HG02870 (cell line): ENCODE results near the gene ADARB2.
"Not testable (repeated sequence)": the region's sequence is repeated elsewhere in the genome, so short reads cannot be mapped to it uniquely, and the experiment has no call there.

Source experiments
- ATAC-seq: cut with Tn5 transposase; IDR thresholded peaks from one replicate; pipeline ENCODE4 v1.9.1; 2021; ENCODE audit warnings: mild to moderate bottlenecking, moderate library complexity; ENCODE audit not compliant: unreplicated experiment

The ADARB2 gene

GRCh38 chr10:1344408-1344807, 392.9 kb downstream of the ADARB2 start:
- ATAC-seq = no peak

GRCh38 chr10:1343176-1343575, 394.1 kb downstream of the ADARB2 start:
- ATAC-seq = no peak

GRCh38 chr10:1341052-1341451, 396.3 kb downstream of the ADARB2 start:
- ATAC-seq = not testable (repeated sequence)

- ATAC-seq = no peak
These were observed 397.9 kb downstream of the ADARB2 start for GRCh38 chr10:1339396-1339795.

GRCh38 chr10:1335642-1336041, 401.7 kb downstream of the ADARB2 start:
- no peak for ATAC-seq

GRCh38 chr10:1333981-1334380, 403.3 kb downstream of the ADARB2 start:
- ATAC-seq = no peak

GRCh38 chr10:1331560-1331959, 405.8 kb downstream of the ADARB2 start:
- no peak for ATAC-seq

- ATAC-seq = no peak
These were observed 407.7 kb downstream of the ADARB2 start for GRCh38 chr10:1329622-1330021.

- ATAC-seq = no peak
These were observed 408.2 kb downstream of the ADARB2 start for GRCh38 chr10:1328981-1329614.

- ATAC-seq = no peak
These were observed 409.0 kb downstream of the ADARB2 start for GRCh38 chr10:1328161-1328823.

- ATAC-seq = no peak
These were observed 409.6 kb downstream of the ADARB2 start for GRCh38 chr10:1327759-1328158.

- not testable (repeated sequence) for ATAC-seq
These were observed 410.8 kb downstream of the ADARB2 start for GRCh38 chr10:1326514-1326913.

GRCh38 chr10:1324903-1325302, 412.4 kb downstream of the ADARB2 start:
- no peak for ATAC-seq

GRCh38 chr10:1323951-1324350, 413.4 kb downstream of the ADARB2 start:
- ATAC-seq = peak; percentile 90

GRCh38 chr10:1320739-1321320, 416.5 kb downstream of the ADARB2 start:
- ATAC-seq = no peak

- no peak for ATAC-seq
These were observed 420.5 kb downstream of the ADARB2 start for GRCh38 chr10:1316809-1317143.

GRCh38 chr10:1316121-1316808, 421.1 kb downstream of the ADARB2 start:
- no peak for ATAC-seq

- no peak for ATAC-seq
These were observed 422.1 kb downstream of the ADARB2 start for GRCh38 chr10:1315178-1315577.

GRCh38 chr10:1311726-1312125, 425.6 kb downstream of the ADARB2 start:
- ATAC-seq = no peak

- ATAC-seq = no peak
These were observed 427.0 kb downstream of the ADARB2 start for GRCh38 chr10:1310271-1310789.

- no peak for ATAC-seq
These were observed 427.6 kb downstream of the ADARB2 start for GRCh38 chr10:1309617-1310270.
